GM12878 (cell line): ENCODE measurements around the gene RGS6. TPM values are rescaled to one million over a fixed set of nuclear protein-coding genes. Genes with fewer than 3 reads are reported as not detected.

Experiments
- ATAC-seq: fragments of 200-7000 bp; cut with Tn5 transposase; 3 replicates; pipeline ENCODE4 v1.9.1; 2020; ENCODE audit warnings: mild to moderate bottlenecking, moderate library complexity
- BruUV-seq: library from RNA; stranded (reverse); fragments of 400-500 nt; replicated peaks from 2 replicates; lab custom pipeline; 2021; lab: Mats Ljungman, UMichigan
- CTCF ChIA-PET: fragments of 300-600 bp; sonication (Branson Sonifier 250); formaldehyde crosslinking; extraction: SDS; loops from one replicate; lab custom pipeline; 2021; ENCODE audit warnings: inconsistent platforms; lab: Yijun Ruan, JAX
- POLR2A ChIA-PET: fragments of 350-600 bp; formaldehyde crosslinking; extraction: SDS; loops from one replicate; lab custom pipeline; 2021; ENCODE audit warnings: inconsistent platforms; lab: Charles Lee
- RAD21 ChIA-PET: fragments of 300-600 bp; sonication (Branson Sonifier 250); formaldehyde crosslinking; loops from one replicate; lab custom pipeline; 2023; ENCODE audit warnings: antibody characterized with exemption; ENCODE audit not compliant: unreplicated experiment; lab: Charles Lee
- SMC1A ChIA-PET: fragments of 300-600 bp; sonication (Branson Sonifier 250); formaldehyde crosslinking; loops from one replicate; lab custom pipeline; 2023; ENCODE audit not compliant: unreplicated experiment, uncharacterized antibody; lab: Charles Lee
- DNase-seq: peaks from one replicate; pipeline ENCODE4 v3.0.0-alpha.2; 2011; ENCODE audit warnings: low read depth, low spot score
- FAIRE-seq: peaks from 3 replicates; lab custom pipeline; 2011; peaks lifted over from hg19 to GRCh38; lab: Jason Lieb, UNC
- H2AFZ ChIP-seq: 2 replicates; pipeline ENCODE4 v1.6.0; 2011; ENCODE audit warnings: low read depth, low read length, control low read depth; ENCODE audit not compliant: control insufficient read depth
- H3K27ac ChIP-seq: 2 replicates; pipeline ENCODE4 v1.5.1; 2011; ENCODE audit warnings: control low read depth; ENCODE audit not compliant: control insufficient read depth, insufficient read depth
- H3K27me3 ChIP-seq, 2 experiments: replicated peaks in 1 of 2; 2 replicates each; pipeline versions ENCODE4 v1.6.0 to v1.6.1; 2011; ENCODE audit warnings: low read length in 1 of 2; ENCODE audit not compliant: control insufficient read depth in 2 of 2, insufficient read depth in 2 of 2
- H3K36me3 ChIP-seq, 2 experiments: 2 replicates each; pipeline ENCODE4 v1.5.1; 2011; ENCODE audit warnings: low read length in 1 of 2; ENCODE audit not compliant: control insufficient read depth in 2 of 2, insufficient read depth in 2 of 2
- H3K4me1 ChIP-seq: 2 replicates; pipeline ENCODE4 v1.6.1; 2011; ENCODE audit warnings: mild to moderate bottlenecking, low read length, moderate library complexity, mixed read lengths; ENCODE audit not compliant: control insufficient read depth, insufficient read depth
- H3K4me2 ChIP-seq: 2 replicates; pipeline ENCODE4 v1.6.0; 2011; ENCODE audit warnings: control low read depth; ENCODE audit not compliant: control insufficient read depth, insufficient read depth
- H3K4me3 ChIP-seq: fragments of 200-600 bp; sonication (generic); 2 replicates; pipeline ENCODE4 v1.5.1; 2016
- H3K79me2 ChIP-seq: 2 replicates; pipeline ENCODE4 v1.6.0; 2011; ENCODE audit warnings: low read length; ENCODE audit not compliant: control insufficient read depth, insufficient read depth
- H3K9ac ChIP-seq: 2 replicates; pipeline ENCODE4 v1.8.0; 2011; ENCODE audit warnings: low read length, control low read depth, mixed read lengths; ENCODE audit not compliant: control insufficient read depth, insufficient read depth
- H3K9me3 ChIP-seq: replicated peaks from 3 replicates; pipeline ENCODE4 v1.5.1; 2011; ENCODE audit warnings: mild to moderate bottlenecking, low read length; ENCODE audit not compliant: control insufficient read depth, insufficient read depth
- H4K20me1 ChIP-seq: 2 replicates; pipeline ENCODE4 v1.6.0; 2011; ENCODE audit not compliant: control insufficient read depth, insufficient read depth
- IKZF2 ChIP-seq, 2 experiments: fragments of 450-650 bp; IDR thresholded peaks; 2 replicates each; pipeline ENCODE4 v1.6.1; 2017; ENCODE audit warnings: mild to moderate bottlenecking in 2 of 2, moderate library complexity in 2 of 2
- SKIL ChIP-seq: fragments of 450-650 bp; IDR thresholded peaks from 2 replicates; pipeline ENCODE4 v1.6.1; 2017; ENCODE audit warnings: mild to moderate bottlenecking, low read depth, inconsistent platforms; ENCODE audit not compliant: poor library complexity, severe bottlenecking
- TCF12 ChIP-seq: IDR thresholded peaks from 2 replicates; pipeline ENCODE4 v1.6.1; 2011; ENCODE audit warnings: low read depth, mild to moderate bottlenecking, low read length
- WGBS: methylation state at CpG from one replicate; pipeline ENCODE4 v1.1.6; 2016; ENCODE audit warnings: low lambda C conversion rate; ENCODE audit not compliant: insufficient replicate concordance, insufficient coverage; ENCODE audit errors: missing lambda C conversion rate; 5-methylcytosine and 5-hydroxymethylcytosine counted together
- in situ Hi-C: fragments of 300-500 bp; cut with MboI; formaldehyde crosslinking; loops from 9 replicates; pipeline ENCODE4 v1.14.3; 2018; ENCODE audit warnings: mixed read lengths
- intact Hi-C: fragments of 100-400 bp; cut with micrococcal nuclease; formaldehyde crosslinking; loops from one replicate; pipeline ENCODE4 v1.14.2; 2022; ENCODE audit not compliant: unreplicated experiment
- polyA plus RNA-seq, 11 experiments: library from polyadenylated mRNA; depleted of rRNA in 4 of 11; unstranded in 6 of 11; stranded (reverse) in 5 of 11; fragments of >200 nt; fragmentation: Nextera tagmentation in 4 of 11; fragmentation: Illumina TruSeq in 1 of 11; extraction: Ambion mirVana in 4 of 11; extraction: Trizol in 1 of 11; gene quantifications; 1 replicate in 1 of 11; 2 replicates in 10 of 11; pipeline versions ENCODE4 v1.2.1 to v1.2.3, GENCODE V29; 2011 to 2016; ENCODE audit warnings: inconsistent platforms in 2 of 11, missing spikeins in 2 of 11, low read depth in 1 of 11
- total RNA-seq, 4 experiments: library from RNA; depleted of rRNA in 3 of 4; stranded (reverse); fragments of >200 nt in 3 of 4; fragmentation: Illumina TruSeq in 1 of 4; extraction: Trizol in 1 of 4; gene quantifications; 2 replicates each; pipeline versions ENCODE4 v1.2.1 to v1.2.3, GENCODE V29; 2013 to 2021
- TF ChIP-seq, protein P1 (sequence below): fragments of 450-650 bp; IDR thresholded peaks from 2 replicates; pipeline ENCODE4 v1.6.1; 2017; ENCODE audit warnings: antibody characterized with exemption, mild to moderate bottlenecking, moderate library complexity

Gene RGS6
- total and polyA plus RNA-seq, 10 of the 15 experiments (the other 5 are each of a cell fraction or from before 2014, with no cell fraction given), result 3.9 to 18.1 (median 12.4) TPM

- TF ChIP-seq, protein P1, sequence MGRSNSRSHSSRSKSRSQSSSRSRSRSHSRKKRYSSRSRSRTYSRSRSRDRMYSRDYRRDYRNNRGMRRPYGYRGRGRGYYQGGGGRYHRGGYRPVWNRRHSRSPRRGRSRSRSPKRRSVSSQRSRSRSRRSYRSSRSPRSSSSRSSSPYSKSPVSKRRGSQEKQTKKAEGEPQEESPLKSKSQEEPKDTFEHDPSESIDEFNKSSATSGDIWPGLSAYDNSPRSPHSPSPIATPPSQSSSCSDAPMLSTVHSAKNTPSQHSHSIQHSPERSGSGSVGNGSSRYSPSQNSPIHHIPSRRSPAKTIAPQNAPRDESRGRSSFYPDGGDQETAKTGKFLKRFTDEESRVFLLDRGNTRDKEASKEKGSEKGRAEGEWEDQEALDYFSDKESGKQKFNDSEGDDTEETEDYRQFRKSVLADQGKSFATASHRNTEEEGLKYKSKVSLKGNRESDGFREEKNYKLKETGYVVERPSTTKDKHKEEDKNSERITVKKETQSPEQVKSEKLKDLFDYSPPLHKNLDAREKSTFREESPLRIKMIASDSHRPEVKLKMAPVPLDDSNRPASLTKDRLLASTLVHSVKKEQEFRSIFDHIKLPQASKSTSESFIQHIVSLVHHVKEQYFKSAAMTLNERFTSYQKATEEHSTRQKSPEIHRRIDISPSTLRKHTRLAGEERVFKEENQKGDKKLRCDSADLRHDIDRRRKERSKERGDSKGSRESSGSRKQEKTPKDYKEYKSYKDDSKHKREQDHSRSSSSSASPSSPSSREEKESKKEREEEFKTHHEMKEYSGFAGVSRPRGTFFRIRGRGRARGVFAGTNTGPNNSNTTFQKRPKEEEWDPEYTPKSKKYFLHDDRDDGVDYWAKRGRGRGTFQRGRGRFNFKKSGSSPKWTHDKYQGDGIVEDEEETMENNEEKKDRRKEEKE, result no peak
- peak; percentile 26 for TF ChIP-seq SKIL
Measured at GRCh38 chr14:72513965-72514659, 581.9 kb downstream of the RGS6 start (continued).

- no peak for DNase-seq
- no peaks in the 10 kb centered on the region for H3K9me3 ChIP-seq
- no peak for ATAC-seq
- ChIA-PET RAD21 (interaction anchor here (0.6 to 10.4 kb wide), 31 partner anchors 9 to 955 kb away, joined by 3 to 216 read pairs (median 4); partner anchors contain the start of gene DPF3), SMC1A (interaction anchor here (0.6 to 8.8 kb wide), 44 partner anchors 9 to 1521 kb away, joined by 3 to 304 read pairs (median 4); partner anchors contain the start of genes DCAF4, DPF3 and RBM25), CTCF (interaction anchor here (0.5 to 12.6 kb wide), 42 partner anchors 9 to 659 kb away, joined by 3 to 520 read pairs (median 4); partner anchors contain the start of gene DPF3)
- in situ Hi-C loops (loop anchor here (5.0 to 10.0 kb wide), 3 partner anchors 393 to 960 kb away; no protein-coding TSS in a partner anchor), intact Hi-C loops (loop anchor here (5.0 to 10.0 kb wide), 2 partner anchors 208 to 300 kb away; no protein-coding TSS in a partner anchor)
- H3K27ac ChIP-seq, result no peak overlapping the region
- H3K36me3 ChIP-seq, result no peaks in the 10 kb centered on the region
- H2AFZ ChIP-seq, result no peak overlapping the region
- peaks cover 37% of the 10 kb centered on the region for H3K4me1 ChIP-seq
- no TSS peak for BruUV-seq
- H4K20me1 ChIP-seq, result no peaks in the 10 kb centered on the region
- no peaks in the 10 kb centered on the region for H3K79me2 ChIP-seq
- FAIRE-seq, result no peak
- H3K4me2 ChIP-seq, result no peak overlapping the region
- no peaks in the 10 kb centered on the region for H3K27me3 ChIP-seq
- H3K9ac ChIP-seq, result no peak overlapping the region
- H3K4me3 ChIP-seq, result no peak overlapping the region
- TF ChIP-seq TCF12 (no peak), IKZF2 (IDR thresholded peaks at IDR 0.05) (no peak)
- TF ChIP-seq, all 136 proteins: peak for 0
- POLR2A ChIA-PET, result interaction anchor here (1.3 kb wide), 1 partner anchor 434 kb away, joined by 5 read pairs; no protein-coding TSS in a partner anchor
- 74% methylated on average over 5 of the region's 5 CpGs for WGBS
Measured at GRCh38 chr14:72514660-72515025, 582.4 kb downstream of the RGS6 start.
